OCI-LY3 (cell line): ENCODE data around the gene HPS1.

ENCODE experiments used
- CTCF ChIP-seq: fragments of 200-600, 300-600 bp; sonication (generic); IDR thresholded peaks from 2 replicates; pipeline ENCODE4 v1.5.1; 2014; ENCODE audit warnings: antibody characterized with exemption, low read length, low read depth
- EZH2phosphoT487 ChIP-seq: fragments of 200-600 bp; shearing (Covaris generic); IDR thresholded peaks from 2 replicates; pipeline ENCODE4 v1.6.1; 2018; ENCODE audit warnings: antibody characterized with exemption, mixed run types, low read depth

GRCh38 chr10:98402931-98403718 is 43.6 kb downstream of the HPS1 start:
- no peak for TF ChIP-seq CTCF
- no peak for TF ChIP-seq EZH2phosphoT487
